K562 (cell line): Measurements from ENCODE around the gene STYX. TPM values are rescaled to one million over a fixed set of nuclear protein-coding genes. Genes with fewer than 3 reads are reported as not detected.

Source experiments
- ATAC-seq: fragments of 200-7000 bp; cut with Tn5 transposase; 3 replicates; pipeline ENCODE4 v1.9.1; 2020; ENCODE audit warnings: moderate library complexity
- BruUV-seq: library from RNA; stranded (reverse); fragments of 400-500 nt; replicated peaks from 2 replicates; lab custom pipeline; 2021; lab: Mats Ljungman, UMichigan
- CTCF ChIA-PET: fragments of 300-600 bp; formaldehyde crosslinking; extraction: SDS; loops from one replicate; lab custom pipeline; 2021; ENCODE audit warnings: low intra/inter-chr PET ratio; lab: Yijun Ruan, JAX
- POLR2A ChIA-PET: fragments of 300-600, 350-650 bp; sonication (Branson Sonifier 250); formaldehyde crosslinking; extraction: SDS; loops from one replicate; lab custom pipeline; 2021; ENCODE audit warnings: antibody characterized with exemption, inconsistent platforms; lab: Yijun Ruan, JAX
- DNase-seq, 4 experiments: peaks; one replicate each; pipeline versions ENCODE4 v3.0.0 to v3.0.0-alpha.2; 2011 to 2018; ENCODE audit warnings: low spot score in 3 of 4, mixed read lengths in 3 of 4; ENCODE audit errors: extremely low read depth in 1 of 4
- FAIRE-seq: peaks from 2 replicates; lab custom pipeline; 2011; peaks lifted over from hg19 to GRCh38; lab: Jason Lieb, UNC
- H2AFZ ChIP-seq: 2 replicates; pipeline ENCODE4 v1.6.0; 2011; ENCODE audit warnings: low read depth, low read length, control low read depth, inconsistent platforms
- H3K27ac ChIP-seq: fragments of 200-600 bp; 3 replicates; pipeline ENCODE4 v1.8.0; 2011; ENCODE audit warnings: low read depth, mild to moderate bottlenecking, control low read depth, inconsistent platforms, low read length, moderate library complexity, mixed read lengths; ENCODE audit errors: extremely low read depth
- H3K27me3 ChIP-seq, 2 experiments: fragments of 300-600 bp in 1 of 2; 2 replicates in 1 of 2; 3 replicates in 1 of 2; pipeline versions ENCODE4 v1.6.0 to v1.8.0; 2011; ENCODE audit warnings: inconsistent platforms in 2 of 2, low read length in 2 of 2, mild to moderate bottlenecking in 1 of 2, mixed read lengths in 1 of 2, moderate library complexity in 1 of 2; ENCODE audit not compliant: control insufficient read depth in 2 of 2, insufficient read depth in 2 of 2
- H3K36me3 ChIP-seq: fragments of 300-600 bp; 3 replicates; pipeline ENCODE4 v1.8.0; 2011; ENCODE audit warnings: mild to moderate bottlenecking, low read length, inconsistent platforms; ENCODE audit not compliant: control insufficient read depth, insufficient read depth
- H3K4me1 ChIP-seq, 2 experiments: fragments of 200-600 bp in 1 of 2; replicated peaks in 1 of 2; 2 replicates in 1 of 2; 3 replicates in 1 of 2; pipeline versions ENCODE4 v1.5.1 to v1.8.0; 2011; ENCODE audit warnings: inconsistent platforms in 2 of 2, low read length in 2 of 2, mild to moderate bottlenecking in 1 of 2, mixed read lengths in 1 of 2, moderate library complexity in 1 of 2; ENCODE audit not compliant: control insufficient read depth in 2 of 2, insufficient read depth in 2 of 2
- H3K4me2 ChIP-seq: 2 replicates; pipeline ENCODE4 v1.6.1; 2011; ENCODE audit warnings: low read length, control low read depth, inconsistent platforms, mixed read lengths; ENCODE audit not compliant: insufficient read depth
- H3K4me3 ChIP-seq: fragments of 200-600 bp; sonication (generic), shearing (Covaris generic); 2 replicates; pipeline ENCODE4 v1.5.1; 2016; ENCODE audit warnings: control low read depth, inconsistent platforms
- H3K79me2 ChIP-seq: fragments of 200-600 bp; 3 replicates; pipeline ENCODE4 v1.8.0; 2011; ENCODE audit warnings: low read length, inconsistent platforms; ENCODE audit not compliant: control insufficient read depth, insufficient read depth
- H3K9ac ChIP-seq, 2 experiments: 2 replicates each; pipeline versions ENCODE4 v1.6.0 to v1.6.1; 2011; ENCODE audit warnings: low read depth in 2 of 2, low read length in 2 of 2, control low read depth in 1 of 2, inconsistent platforms in 1 of 2, mild to moderate bottlenecking in 1 of 2, mixed read lengths in 1 of 2; ENCODE audit not compliant: insufficient read depth in 1 of 2
- H3K9me1 ChIP-seq: one replicate; pipeline ENCODE4 v1.6.0; 2011; ENCODE audit warnings: inconsistent platforms, mild to moderate bottlenecking, low read length, moderate library complexity; ENCODE audit not compliant: control insufficient read depth, insufficient read depth
- H3K9me3 ChIP-seq: replicated peaks from 2 replicates; pipeline ENCODE4 v1.5.1; 2011; ENCODE audit warnings: low read depth, low read length, inconsistent platforms; ENCODE audit not compliant: control insufficient read depth, insufficient read depth
- H4K20me1 ChIP-seq: replicated peaks from 2 replicates; pipeline ENCODE4 v1.6.1; 2011; ENCODE audit warnings: low read length, inconsistent platforms, mixed read lengths; ENCODE audit not compliant: control insufficient read depth, insufficient read depth
- BRF1 ChIP-seq: IDR thresholded peaks from 3 replicates; pipeline ENCODE4 v1.6.1; 2011; ENCODE audit warnings: borderline replicate concordance, mild to moderate bottlenecking; ENCODE audit not compliant: insufficient read length; ENCODE audit errors: extremely low read depth
- CBFB ChIP-seq: sonication (generic); formaldehyde crosslinking; IDR thresholded peaks from 2 replicates; pipeline ENCODE4 v1.4.0; 2020; ENCODE audit warnings: mild to moderate bottlenecking, missing genetic modification reagents
- DIDO1 ChIP-seq: fragments of 450-650 bp; IDR thresholded peaks from 2 replicates; pipeline ENCODE4 v1.6.1; 2016; ENCODE audit warnings: low read depth, missing biosample characterization, missing genetic modification characterization
- EGR1 ChIP-seq: fragments of 450-650 bp; conservative IDR thresholded peaks from 2 replicates; pipeline ENCODE4 v1.6.1; 2017; ENCODE audit warnings: mild to moderate bottlenecking
- ELF1 ChIP-seq: fragments of 200-800 bp; sonication (Bioruptor generic); IDR thresholded peaks from 2 replicates; pipeline ENCODE4 v1.6.1; 2016; ENCODE audit warnings: missing genetic modification characterization, missing compliant biosample characterization
- KDM5B ChIP-seq: fragments of 200-600 bp; sonication (generic); IDR thresholded peaks from 2 replicates; pipeline ENCODE4 v1.6.1; 2012; ENCODE audit warnings: low read depth, mild to moderate bottlenecking, moderate library complexity, low read length, control low read depth, inconsistent platforms; ENCODE audit not compliant: insufficient replicate concordance
- NFRKB ChIP-seq: fragments of 450-650 bp; IDR thresholded peaks from 2 replicates; pipeline ENCODE4 v1.6.1; 2016; ENCODE audit warnings: low read depth
- NR2F6 ChIP-seq: fragments of 450-650 bp; formaldehyde crosslinking; IDR thresholded peaks from 2 replicates; pipeline ENCODE4 v1.4.0; 2020; ENCODE audit warnings: mild to moderate bottlenecking
- NR4A1 ChIP-seq, 2 experiments: fragments of 250-450 bp in 1 of 2; fragments of 450-650 bp in 1 of 2; sonication (Bioruptor Pico) in 1 of 2; IDR thresholded peaks; 2 replicates each; pipeline versions ENCODE4 v1.4.0 to v1.6.1; 2016 to 2020; ENCODE audit warnings: mild to moderate bottlenecking in 2 of 2, missing compliant biosample characterization in 1 of 2, missing genetic modification characterization in 1 of 2, moderate library complexity in 1 of 2
- RNF2 ChIP-seq: sonication (generic); IDR thresholded peaks from 2 replicates; pipeline ENCODE4 v1.6.1; 2016
- SPI1 ChIP-seq: IDR thresholded peaks from 2 replicates; pipeline ENCODE4 v1.6.1; 2011; ENCODE audit warnings: low read depth, low read length, control low read depth, borderline replicate concordance
- ZNF165 ChIP-seq: fragments of 250-450 bp; sonication (Bioruptor Pico); IDR thresholded peaks from 2 replicates; pipeline ENCODE4 v1.4.0; 2020; ENCODE audit warnings: borderline replicate concordance
- ZNF212 ChIP-seq: fragments of 450-650 bp; formaldehyde crosslinking; IDR thresholded peaks from 2 replicates; pipeline ENCODE4 v1.4.0; 2020; ENCODE audit warnings: mild to moderate bottlenecking
- ZNF583 ChIP-seq: fragments of 250-450 bp; sonication (Bioruptor Pico); IDR thresholded peaks from 2 replicates; pipeline ENCODE4 v1.4.0; 2020
- ZNF644 ChIP-seq: fragments of 200-800 bp; sonication (Bioruptor generic); IDR thresholded peaks from 2 replicates; pipeline ENCODE4 v1.6.1; 2016; ENCODE audit warnings: low read depth, missing genetic modification characterization, missing compliant biosample characterization
- ZNF77 ChIP-seq: fragments of 250-450 bp; sonication (Bioruptor Pico); IDR thresholded peaks from 2 replicates; pipeline ENCODE4 v1.5.0; 2020
- WGBS: fragments of 100-300 bp; shearing (Covaris generic); methylation state at CpG from one replicate; pipeline ENCODE4 v1.1.6; 2016; ENCODE audit warnings: low coverage, mixed read lengths; ENCODE audit not compliant: insufficient coverage; ENCODE audit errors: missing lambda C conversion rate; 5-methylcytosine and 5-hydroxymethylcytosine counted together
- in situ Hi-C: fragments of 300-500 bp; cut with MboI; formaldehyde crosslinking; loops from 4 replicates; pipeline ENCODE4 v1.15.0; 2018; ENCODE audit warnings: inconsistent platforms, mixed read lengths
- intact Hi-C: fragments of 100-400 bp; cut with micrococcal nuclease; formaldehyde crosslinking; loops from 2 replicates; pipeline ENCODE4 v1.14.2; 2022
- polyA plus RNA-seq, 8 experiments: library from polyadenylated mRNA; depleted of rRNA in 4 of 8; stranded (reverse) in 5 of 8; unstranded in 3 of 8; fragments of >200 nt; fragmentation: Nextera tagmentation in 2 of 8; fragmentation: Illumina TruSeq in 1 of 8; extraction: Ambion mirVana in 2 of 8; extraction: Trizol in 1 of 8; gene quantifications; 2 replicates each; pipeline versions ENCODE4 v1.2.1 to v1.2.3, GENCODE V29; 2011 to 2014; ENCODE audit warnings: inconsistent platforms in 1 of 8, missing spikeins in 1 of 8
- total RNA-seq, 7 experiments: library from RNA; depleted of rRNA in 6 of 7; stranded (reverse); fragments of >200 nt in 6 of 7; fragmentation: Illumina TruSeq in 2 of 7; extraction: Trizol in 2 of 7; gene quantifications; 2 replicates each; pipeline versions ENCODE4 v1.2.1 to v1.2.3, GENCODE V29; 2011 to 2021; ENCODE audit warnings: low replicate concordance in 1 of 7
- TF ChIP-seq, protein P1 (sequence below): IDR thresholded peaks from 2 replicates; pipeline ENCODE4 v1.6.1; 2012; ENCODE audit warnings: low read depth, low read length, improper control_type of control experiment, borderline replicate concordance
- TF ChIP-seq, protein P2 (sequence below): fragments of 450-650 bp; IDR thresholded peaks from 2 replicates; pipeline ENCODE4 v1.6.1; 2016; ENCODE audit warnings: missing biosample characterization, missing genetic modification characterization
- TF ChIP-seq, protein P3 (sequence below): fragments of 450-650 bp; formaldehyde crosslinking; IDR thresholded peaks from 2 replicates; pipeline ENCODE4 v1.4.0; 2022; ENCODE audit warnings: missing genetic modification characterization

Gene STYX
- total and polyA plus RNA-seq, 9 of the 15 experiments (the other 6 are each of a cell fraction or from before 2014, with no cell fraction given) = 5.0 to 15.4 (median 10.6) TPM

DNA sequence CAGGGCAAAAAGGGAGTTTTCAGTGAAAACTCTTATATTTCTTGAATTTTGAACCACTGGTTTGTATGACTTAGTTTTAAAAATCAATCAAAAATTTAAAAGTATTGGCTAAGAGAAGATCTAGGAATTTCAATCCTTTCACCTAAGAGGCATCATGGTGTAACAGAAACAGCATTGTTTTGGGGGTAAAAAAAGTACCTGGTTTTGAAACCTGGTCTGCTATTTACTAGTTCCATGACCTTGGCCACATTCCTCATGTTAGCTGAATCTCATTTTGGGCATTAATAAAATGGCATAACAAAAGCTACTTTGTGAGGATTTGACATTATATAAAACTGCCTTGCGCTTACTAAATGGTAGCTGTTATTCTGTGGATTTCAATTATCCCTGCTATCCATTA is 78.1 kb downstream of the STYX start:
- Histone ChIP-seq H3K36me3 (no peaks in the 10 kb centered on the region), H3K27me3 (no peaks in the 10 kb centered on the region), H4K20me1 (no peaks in the 10 kb centered on the region), H3K79me2 (no peaks in the 10 kb centered on the region), H3K4me1 (no peaks in the 10 kb centered on the region), H3K27ac (no peak overlapping the region), H3K9ac (no peak overlapping the region), H2AFZ (no peak overlapping the region), H3K9me3 (no peaks in the 10 kb centered on the region), H3K4me2 (no peak overlapping the region), H3K4me3 (no peak overlapping the region), H3K9me1 (no peaks in the 10 kb centered on the region)
- ChIA-PET POLR2A (no interaction called here), CTCF (no interaction called here)
- DNase-seq (no peak), FAIRE-seq (no peak), ATAC-seq (no peak)
- BruUV-seq = no TSS peak
- TF ChIP-seq ZNF212 (CRISPR knock-in tag) = no peak
- no peak for TF ChIP-seq NFRKB
- no peak for TF ChIP-seq SPI1
- TF ChIP-seq ZNF644 (tag) = no peak
- TF ChIP-seq RNF2 = no peak
- TF ChIP-seq CBFB (CRISPR knock-in tag) = no peak
- TF ChIP-seq ZNF77 (CRISPR knock-in tag) = no peak
- TF ChIP-seq EGR1 = no peak
- TF ChIP-seq, protein P1, sequence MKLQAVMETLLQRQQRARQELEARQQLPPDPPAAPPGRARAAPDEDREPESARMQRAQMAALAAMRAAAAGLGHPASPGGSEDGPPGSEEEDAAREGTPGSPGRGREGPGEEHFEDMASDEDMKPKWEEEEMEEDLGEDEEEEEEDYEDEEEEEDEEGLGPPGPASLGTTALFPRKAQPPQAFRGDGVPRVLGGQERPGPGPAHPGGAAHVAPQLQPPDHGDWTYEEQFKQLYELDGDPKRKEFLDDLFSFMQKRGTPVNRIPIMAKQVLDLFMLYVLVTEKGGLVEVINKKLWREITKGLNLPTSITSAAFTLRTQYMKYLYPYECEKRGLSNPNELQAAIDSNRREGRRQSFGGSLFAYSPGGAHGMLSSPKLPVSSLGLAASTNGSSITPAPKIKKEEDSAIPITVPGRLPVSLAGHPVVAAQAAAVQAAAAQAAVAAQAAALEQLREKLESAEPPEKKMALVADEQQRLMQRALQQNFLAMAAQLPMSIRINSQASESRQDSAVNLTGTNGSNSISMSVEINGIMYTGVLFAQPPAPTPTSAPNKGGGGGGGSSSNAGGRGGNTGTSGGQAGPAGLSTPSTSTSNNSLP = no peak
- no peak for TF ChIP-seq ELF1
- no peak for TF ChIP-seq ZNF583 (CRISPR knock-in tag)
- TF ChIP-seq, protein P2, sequence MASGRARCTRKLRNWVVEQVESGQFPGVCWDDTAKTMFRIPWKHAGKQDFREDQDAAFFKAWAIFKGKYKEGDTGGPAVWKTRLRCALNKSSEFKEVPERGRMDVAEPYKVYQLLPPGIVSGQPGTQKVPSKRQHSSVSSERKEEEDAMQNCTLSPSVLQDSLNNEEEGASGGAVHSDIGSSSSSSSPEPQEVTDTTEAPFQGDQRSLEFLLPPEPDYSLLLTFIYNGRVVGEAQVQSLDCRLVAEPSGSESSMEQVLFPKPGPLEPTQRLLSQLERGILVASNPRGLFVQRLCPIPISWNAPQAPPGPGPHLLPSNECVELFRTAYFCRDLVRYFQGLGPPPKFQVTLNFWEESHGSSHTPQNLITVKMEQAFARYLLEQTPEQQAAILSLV (tag) = no peak
- TF ChIP-seq KDM5B = no peak
- TF ChIP-seq DIDO1 = no peak
- no peak for TF ChIP-seq BRF1
- TF ChIP-seq NR2F6 = no peak
- TF ChIP-seq ZNF165 = no peak
- TF ChIP-seq, protein P3, sequence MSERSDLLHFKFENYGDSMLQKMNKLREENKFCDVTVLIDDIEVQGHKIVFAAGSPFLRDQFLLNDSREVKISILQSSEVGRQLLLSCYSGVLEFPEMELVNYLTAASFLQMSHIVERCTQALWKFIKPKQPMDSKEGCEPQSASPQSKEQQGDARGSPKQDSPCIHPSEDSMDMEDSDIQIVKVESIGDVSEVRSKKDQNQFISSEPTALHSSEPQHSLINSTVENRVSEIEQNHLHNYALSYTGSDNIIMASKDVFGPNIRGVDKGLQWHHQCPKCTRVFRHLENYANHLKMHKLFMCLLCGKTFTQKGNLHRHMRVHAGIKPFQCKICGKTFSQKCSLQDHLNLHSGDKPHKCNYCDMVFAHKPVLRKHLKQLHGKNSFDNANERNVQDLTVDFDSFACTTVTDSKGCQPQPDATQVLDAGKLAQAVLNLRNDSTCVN = no peak
- no peak for TF ChIP-seq NR4A1 (CRISPR knock-in tag; IDR thresholded peaks at IDR 0.05)
- TF ChIP-seq NR4A1 (tag; IDR thresholded peaks at IDR 0.05) = no peak
- intact Hi-C loops = no loop called here
- in situ Hi-C loops = loop anchor here (25.0 kb wide), 1 partner anchor 1529 kb away; no protein-coding TSS in a partner anchor
- 44% methylated on average over 1 of the region's 1 CpG for WGBS
